SK-N-SH treated with all-trans-retinoic acid at 6 μM for 48 hours (cell line): ENCODE measurements around the gene BLOC1S1.
A peak's percentile ranks its signal among the peaks of the same experiment; 100 is the strongest.

Experiments
- ATAC-seq: fragments of 200-7000 bp; cut with Tn5 transposase; 3 replicates; pipeline ENCODE4 v1.9.1; 2020; ENCODE audit warnings: mild to moderate bottlenecking, moderate library complexity
- BACH2 ChIP-seq: fragments of 250-450 bp; sonication (Bioruptor Pico); IDR thresholded peaks from 2 replicates; pipeline ENCODE4 v1.9.0; 2021; ENCODE audit warnings: mild to moderate bottlenecking, borderline replicate concordance
- CREB5 ChIP-seq: fragments of 250-450 bp; sonication (Bioruptor Pico); IDR thresholded peaks from 2 replicates; pipeline ENCODE4 v1.5.1; 2020; ENCODE audit warnings: low read depth, mild to moderate bottlenecking, moderate library complexity
- CSDC2 ChIP-seq: fragments of 250-450 bp; sonication (Bioruptor Pico); IDR thresholded peaks from 2 replicates; pipeline ENCODE4 v1.5.0; 2020; ENCODE audit warnings: mild to moderate bottlenecking, moderate library complexity
- CSRNP3 ChIP-seq: fragments of 250-450 bp; sonication (Bioruptor Pico); IDR thresholded peaks from 2 replicates; pipeline ENCODE4 v1.5.1; 2021; ENCODE audit warnings: mild to moderate bottlenecking, moderate library complexity
- ESRRG ChIP-seq: fragments of 250-450 bp; sonication (Bioruptor Pico); IDR thresholded peaks from 2 replicates; pipeline ENCODE4 v1.6.1; 2021; ENCODE audit warnings: mild to moderate bottlenecking
- GLIS3 ChIP-seq: fragments of 250-450 bp; sonication (Bioruptor Pico); IDR thresholded peaks from 2 replicates; pipeline ENCODE4 v1.5.0; 2020; ENCODE audit warnings: mild to moderate bottlenecking, moderate library complexity
- ISL1 ChIP-seq: fragments of 250-450 bp; sonication (Bioruptor Pico); IDR thresholded peaks from 2 replicates; pipeline ENCODE4 v2.1.2; 2022; ENCODE audit warnings: mild to moderate bottlenecking, moderate library complexity
- OSR1 ChIP-seq: fragments of 250-450 bp; sonication (Bioruptor Pico); IDR thresholded peaks from 2 replicates; pipeline ENCODE4 v1.8.0; 2022; ENCODE audit warnings: moderate library complexity, mild to moderate bottlenecking, inconsistent platforms
- PATZ1 ChIP-seq: fragments of 250-450 bp; sonication (Bioruptor Pico); IDR thresholded peaks from 2 replicates; pipeline ENCODE4 v1.8.0; 2020; ENCODE audit warnings: mild to moderate bottlenecking, moderate library complexity, borderline replicate concordance
- POU6F1 ChIP-seq: fragments of 250-450 bp; sonication (Bioruptor Pico); IDR thresholded peaks from 2 replicates; pipeline ENCODE4 v1.8.0; 2021; ENCODE audit warnings: low read depth, mild to moderate bottlenecking, moderate library complexity, borderline replicate concordance
- PPARA ChIP-seq: fragments of 250-450 bp; sonication (Bioruptor Pico); IDR thresholded peaks from 2 replicates; pipeline ENCODE4 v1.5.0; 2020; ENCODE audit warnings: mild to moderate bottlenecking, borderline replicate concordance
- SNAI2 ChIP-seq: fragments of 250-450 bp; sonication (Bioruptor Pico); IDR thresholded peaks from 2 replicates; pipeline ENCODE4 v1.5.0; 2020; ENCODE audit warnings: mild to moderate bottlenecking, moderate library complexity
- TCF4 ChIP-seq: fragments of 250-450 bp; sonication (Bioruptor Pico); IDR thresholded peaks from 2 replicates; pipeline ENCODE4 v1.8.0; 2021; ENCODE audit warnings: mild to moderate bottlenecking, moderate library complexity, borderline replicate concordance
- TOX ChIP-seq: fragments of 250-450 bp; sonication (Bioruptor Pico); IDR thresholded peaks from 2 replicates; pipeline ENCODE4 v1.8.0; 2021; ENCODE audit warnings: mild to moderate bottlenecking, moderate library complexity, borderline replicate concordance
- TSHZ2 ChIP-seq: fragments of 250-450 bp; sonication (Bioruptor Pico); IDR thresholded peaks from 2 replicates; pipeline ENCODE4 v1.5.0; 2020; ENCODE audit warnings: mild to moderate bottlenecking, moderate library complexity
- ZC3H10 ChIP-seq: fragments of 250-450 bp; sonication (Bioruptor Pico); IDR thresholded peaks from 2 replicates; pipeline ENCODE4 v1.5.1; 2021; ENCODE audit warnings: mild to moderate bottlenecking, moderate library complexity
- ZFP3 ChIP-seq: fragments of 250-450 bp; sonication (Bioruptor Pico); IDR thresholded peaks from 2 replicates; pipeline ENCODE4 v1.5.0; 2020; ENCODE audit warnings: mild to moderate bottlenecking, moderate library complexity
- ZFP30 ChIP-seq: fragments of 450-650 bp; formaldehyde crosslinking; IDR thresholded peaks from 2 replicates; pipeline ENCODE4 v1.5.0; 2022; ENCODE audit warnings: mild to moderate bottlenecking, moderate library complexity
- ZNF565 ChIP-seq: fragments of 450-650 bp; formaldehyde crosslinking; conservative IDR thresholded peaks from 2 replicates; pipeline ENCODE4 v1.5.0; 2020; ENCODE audit warnings: low read depth, mild to moderate bottlenecking, moderate library complexity
- ZNF70 ChIP-seq: fragments of 450-650 bp; formaldehyde crosslinking; IDR thresholded peaks from 2 replicates; pipeline ENCODE4 v1.5.0; 2020; ENCODE audit warnings: mild to moderate bottlenecking, moderate library complexity
- ZNF8 ChIP-seq: fragments of 450-650 bp; formaldehyde crosslinking; IDR thresholded peaks from 2 replicates; pipeline ENCODE4 v1.5.0; 2020; ENCODE audit warnings: mild to moderate bottlenecking, moderate library complexity

The BLOC1S1 gene

GRCh38 chr12:55737581-55738122 lies 21.8 kb downstream of the BLOC1S1 start:
- ATAC-seq: peak; percentile 41
- TF ChIP-seq POU6F1 (CRISPR knock-in tag): no peak
- TF ChIP-seq ZFP30 (CRISPR knock-in tag): no peak
- TF ChIP-seq CREB5 (CRISPR knock-in tag): no peak
- no peak for TF ChIP-seq ESRRG
- TF ChIP-seq PPARA (CRISPR knock-in tag): no peak
- no peak for TF ChIP-seq ZC3H10 (CRISPR knock-in tag)
- TF ChIP-seq OSR1 (CRISPR knock-in tag): no peak
- TF ChIP-seq CSRNP3: no peak
- TF ChIP-seq CSDC2: no peak

GRCh38 chr12:55738123-55739024 lies 22.5 kb downstream of the BLOC1S1 start:
- peak; percentile 88 for ATAC-seq
- TF ChIP-seq TOX (no peak), ZNF8 (CRISPR knock-in tag) (no peak), GLIS3 (CRISPR knock-in tag) (no peak), CSRNP3 (no peak), BACH2 (CRISPR knock-in tag) (no peak), ZNF565 (CRISPR knock-in tag) (no peak), SNAI2 (CRISPR knock-in tag) (no peak), TCF4 (no peak), ZNF70 (no peak), CSDC2 (no peak), OSR1 (CRISPR knock-in tag) (no peak), ZFP3 (CRISPR knock-in tag) (no peak), ISL1 (CRISPR knock-in tag) (no peak), PPARA (CRISPR knock-in tag) (no peak), ZC3H10 (CRISPR knock-in tag) (no peak), TSHZ2 (CRISPR knock-in tag) (no peak), POU6F1 (CRISPR knock-in tag) (no peak), PATZ1 (no peak), ZFP30 (CRISPR knock-in tag) (no peak), CREB5 (CRISPR knock-in tag) (no peak)
